ENCODE data around the gene PGR. TPM values are rescaled to one million over a fixed set of nuclear protein-coding genes. Genes with fewer than 3 reads are reported as not detected.
"Not testable (repeated sequence)": the region's sequence is repeated elsewhere in the genome, so short reads cannot be mapped to it uniquely, and the experiment has no call there.

The PGR gene
- total and polyA plus RNA-seq, 7 donors = 0.01 to 2.4 (median 0.25) TPM

DNA sequence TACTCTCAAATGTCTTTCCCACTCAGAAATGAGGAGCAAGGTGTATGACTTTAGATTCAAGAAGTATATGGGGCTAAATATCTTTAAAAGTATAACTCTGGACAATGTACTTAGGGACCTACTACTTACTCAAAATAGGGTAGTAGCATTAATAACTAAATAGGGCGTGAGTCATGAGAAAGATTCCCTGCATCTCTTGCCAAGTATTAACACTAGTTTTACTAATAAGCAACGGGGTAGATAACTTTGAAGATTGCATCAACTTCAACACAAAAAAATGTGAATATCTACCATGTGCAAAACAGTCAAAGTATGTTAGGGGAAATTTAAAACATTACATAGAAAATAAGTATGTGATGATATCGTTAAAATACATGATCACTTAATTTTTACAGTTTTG is 99.6 kb downstream of the PGR start:
- intact Hi-C loops (cut with DNase I) = no loop called here
- ATAC-seq = no peak

DNA sequence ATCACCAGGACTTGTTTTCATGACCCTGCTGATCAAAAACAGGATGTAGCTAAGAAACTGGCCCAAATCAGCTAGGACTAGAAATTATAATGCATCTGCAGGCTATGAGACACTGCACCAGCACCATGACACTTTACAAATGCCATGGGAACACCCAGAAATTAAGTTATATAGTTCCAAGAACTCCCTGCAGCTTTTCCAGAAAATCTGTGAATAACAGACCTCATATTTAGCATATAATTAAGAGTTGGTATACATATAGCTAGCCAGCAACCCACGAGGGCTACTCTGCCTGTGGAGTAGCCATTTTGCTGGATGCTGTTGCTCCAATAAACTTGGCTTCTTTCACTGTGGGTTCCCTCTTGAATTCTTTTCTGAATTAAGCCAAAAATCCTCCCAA is 101.0 kb downstream of the PGR start:
- DNase-seq = no peak
- no peak overlapping the region for H3K27ac ChIP-seq
- intact Hi-C loops (cut with DNase I) = no loop called here
- WGBS, 3 donors = 46 to 56% (median 53%) methylated on average over 1 of the region's 1 CpG
- no peaks in the 10 kb centered on the region for H3K9me3 ChIP-seq
- TF ChIP-seq, protein P1, sequence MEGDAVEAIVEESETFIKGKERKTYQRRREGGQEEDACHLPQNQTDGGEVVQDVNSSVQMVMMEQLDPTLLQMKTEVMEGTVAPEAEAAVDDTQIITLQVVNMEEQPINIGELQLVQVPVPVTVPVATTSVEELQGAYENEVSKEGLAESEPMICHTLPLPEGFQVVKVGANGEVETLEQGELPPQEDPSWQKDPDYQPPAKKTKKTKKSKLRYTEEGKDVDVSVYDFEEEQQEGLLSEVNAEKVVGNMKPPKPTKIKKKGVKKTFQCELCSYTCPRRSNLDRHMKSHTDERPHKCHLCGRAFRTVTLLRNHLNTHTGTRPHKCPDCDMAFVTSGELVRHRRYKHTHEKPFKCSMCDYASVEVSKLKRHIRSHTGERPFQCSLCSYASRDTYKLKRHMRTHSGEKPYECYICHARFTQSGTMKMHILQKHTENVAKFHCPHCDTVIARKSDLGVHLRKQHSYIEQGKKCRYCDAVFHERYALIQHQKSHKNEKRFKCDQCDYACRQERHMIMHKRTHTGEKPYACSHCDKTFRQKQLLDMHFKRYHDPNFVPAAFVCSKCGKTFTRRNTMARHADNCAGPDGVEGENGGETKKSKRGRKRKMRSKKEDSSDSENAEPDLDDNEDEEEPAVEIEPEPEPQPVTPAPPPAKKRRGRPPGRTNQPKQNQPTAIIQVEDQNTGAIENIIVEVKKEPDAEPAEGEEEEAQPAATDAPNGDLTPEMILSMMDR (IDR thresholded peaks at IDR 0.05) = no peak
- no peaks in the 10 kb centered on the region for H3K36me3 ChIP-seq (ENCODE audit: insufficient read depth in 1 of 2, low read depth in 1 of 2)
- H3K4me1 ChIP-seq = no peaks in the 10 kb centered on the region
- no peak overlapping the region for H3K4me3 ChIP-seq
- H3K27me3 ChIP-seq (ENCODE audit: insufficient read depth in 3 of 3, low read length in 2 of 3) = no peaks in the 10 kb centered on the region
- ATAC-seq = no peak

More for the DNA sequence above, 99.6 kb downstream of the PGR start:
- Histone ChIP-seq H3K4me3 (no peak overlapping the region), H3K27me3 (ENCODE audit: insufficient read depth in 3 of 3, low read length in 2 of 3) (no peaks in the 10 kb centered on the region), H3K4me1 (no peaks in the 10 kb centered on the region), H3K27ac (no peak overlapping the region), H3K36me3 (ENCODE audit: insufficient read depth in 1 of 2, low read depth in 1 of 2) (no peaks in the 10 kb centered on the region), H3K9me3 (no peaks in the 10 kb centered on the region)
- TF ChIP-seq, protein P1 (IDR thresholded peaks at IDR 0.05) = no peak
- WGBS, 3 donors = 35 to 45% (median 42%) methylated on average over 3 of the region's 3 CpGs
- no peak for DNase-seq

DNA sequence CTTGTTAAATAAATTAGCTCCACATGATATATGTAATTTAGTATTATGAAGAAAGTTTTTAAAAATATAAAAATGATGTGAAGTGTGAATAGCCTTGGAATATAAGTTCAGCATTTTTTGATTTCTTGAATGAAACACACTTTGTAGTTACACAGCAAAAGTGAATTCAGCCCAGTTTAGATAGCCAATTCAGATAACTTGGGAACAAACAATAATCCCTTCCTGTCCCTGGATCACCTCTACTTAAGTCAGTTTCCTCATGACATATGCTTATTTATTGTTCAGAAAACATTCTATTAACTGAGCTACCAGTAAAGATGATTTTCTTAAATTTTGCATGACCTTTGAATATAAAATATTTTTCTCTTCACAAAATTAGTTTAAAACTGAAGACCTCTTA is 107.4 kb downstream of the PGR start:
- TF ChIP-seq, protein P1 (IDR thresholded peaks at IDR 0.05) = no peak
- no peak overlapping the region for H3K4me3 ChIP-seq
- no peaks in the 10 kb centered on the region for H3K27me3 ChIP-seq (ENCODE audit: insufficient read depth in 3 of 3, low read length in 2 of 3)
- no peaks in the 10 kb centered on the region for H3K9me3 ChIP-seq
- DNase-seq = no peak
- intact Hi-C loops (cut with DNase I) = no loop called here
- no peaks in the 10 kb centered on the region for H3K4me1 ChIP-seq
- H3K36me3 ChIP-seq (ENCODE audit: insufficient read depth in 1 of 2, low read depth in 1 of 2) = no peaks in the 10 kb centered on the region
- no peak for ATAC-seq
- H3K27ac ChIP-seq = no peak overlapping the region

DNA sequence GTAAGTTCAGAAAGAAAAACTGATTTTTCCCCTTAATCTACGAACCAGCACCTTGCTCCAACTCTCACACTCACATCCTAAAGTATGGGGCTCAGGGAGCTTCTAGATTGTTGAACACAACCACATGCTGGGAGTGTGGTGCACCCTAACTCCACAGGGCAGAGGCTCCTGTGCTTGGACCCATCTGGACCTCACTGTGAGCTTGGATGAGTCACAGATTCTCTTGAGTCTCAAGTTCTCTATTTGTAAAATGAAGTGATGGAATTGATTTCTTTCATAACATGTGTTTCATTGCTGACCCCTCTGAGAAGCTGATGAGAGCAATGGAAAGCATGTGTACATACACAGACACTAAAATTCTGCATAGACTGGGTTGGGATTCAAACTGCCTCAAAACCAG is 109.7 kb downstream of the PGR start:
- Histone ChIP-seq H3K27me3 (ENCODE audit: insufficient read depth in 3 of 3, low read length in 2 of 3) (no peaks in the 10 kb centered on the region), H3K27ac (no peak overlapping the region), H3K4me3 (no peak overlapping the region), H3K9me3 (no peaks in the 10 kb centered on the region), H3K4me1 (no peaks in the 10 kb centered on the region), H3K36me3 (ENCODE audit: insufficient read depth in 1 of 2, low read depth in 1 of 2) (no peaks in the 10 kb centered on the region)
- whole genome bisulfite sequencing, 3 donors = 83 to 95% (median 86%) methylated on average over 1 of the region's 1 CpG
- DNase-seq (no peak), ATAC-seq (no peak)
- TF ChIP-seq, protein P1 (IDR thresholded peaks at IDR 0.05) = no peak
- intact Hi-C loops (cut with DNase I) = no loop called here

DNA sequence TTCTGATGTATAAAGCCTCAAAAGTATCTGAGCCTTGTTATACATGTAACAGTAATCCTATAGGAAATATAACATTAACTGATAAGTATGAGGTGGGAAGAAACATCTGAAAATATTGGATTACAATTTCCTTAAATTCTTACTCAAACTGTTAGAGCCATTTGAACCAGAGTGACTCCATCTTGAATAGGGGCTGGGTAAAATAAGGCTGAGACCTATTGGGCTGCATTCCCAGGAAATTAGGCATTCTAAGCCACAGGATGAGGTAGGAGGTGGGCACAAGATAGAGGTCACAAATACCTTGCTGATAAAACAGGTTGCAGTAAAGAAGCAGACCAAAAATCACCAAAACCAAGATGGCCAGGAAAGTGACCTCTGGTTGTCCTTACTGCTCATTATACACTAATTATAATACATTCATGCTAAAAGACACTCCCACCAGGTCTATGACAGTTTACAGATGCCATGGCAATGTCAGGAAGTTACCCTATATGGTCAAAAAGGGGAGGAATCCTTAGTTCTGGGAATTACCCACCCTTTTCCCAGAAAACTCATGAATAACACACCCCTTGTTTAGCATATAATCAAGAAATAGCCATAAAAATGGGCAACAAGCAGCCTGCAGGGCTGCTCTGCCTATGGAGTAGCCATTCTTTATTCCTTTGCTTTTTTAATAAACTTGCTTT is 114.9 kb downstream of the PGR start:
- no peaks in the 10 kb centered on the region for H3K36me3 ChIP-seq (ENCODE audit: insufficient read depth in 1 of 2, low read depth in 1 of 2)
- H3K4me1 ChIP-seq = no peaks in the 10 kb centered on the region
- intact Hi-C loops (cut with DNase I) = no loop called here
- TF ChIP-seq, protein P1 (IDR thresholded peaks at IDR 0.05) = no peak
- no peak for DNase-seq
- no peak for ATAC-seq
- no peak overlapping the region for H3K27ac ChIP-seq
- H3K4me3 ChIP-seq = no peak overlapping the region
- H3K27me3 ChIP-seq (ENCODE audit: insufficient read depth in 3 of 3, low read length in 2 of 3) = no peaks in the 10 kb centered on the region
- H3K9me3 ChIP-seq = no peaks in the 10 kb centered on the region

DNA sequence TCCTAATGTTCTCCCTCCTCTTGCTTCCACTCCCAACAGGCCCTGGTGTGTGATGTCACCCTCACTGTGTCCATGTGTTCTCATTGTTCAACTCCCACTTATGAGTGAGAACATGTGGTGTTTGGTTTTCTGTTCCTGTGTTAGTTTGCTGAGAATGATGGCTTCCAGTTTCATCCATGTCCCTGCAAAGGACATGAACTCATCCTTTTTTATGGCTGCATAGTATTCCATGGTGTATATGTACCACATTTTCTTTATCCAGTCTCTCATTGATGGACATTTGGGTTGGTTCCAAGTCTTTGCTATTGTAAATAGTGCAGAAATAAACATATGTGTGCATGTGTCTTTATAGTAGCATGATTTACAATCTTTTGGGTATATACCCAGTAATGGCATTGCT is 115.9 kb downstream of the PGR start:
- H3K9me3 ChIP-seq; H3K36me3 ChIP-seq (ENCODE audit: insufficient read depth in 1 of 2, low read depth in 1 of 2); DNase-seq; H3K27ac ChIP-seq; H3K27me3 ChIP-seq (ENCODE audit: insufficient read depth in 3 of 3, low read length in 2 of 3); ATAC-seq; intact Hi-C loops (cut with DNase I); H3K4me1 ChIP-seq; H3K4me3 ChIP-seq: not testable (repeated sequence)
